HG03066 (cell line): Measurements from ENCODE around the gene RASSF6.
"Not testable (repeated sequence)": the region's sequence is repeated elsewhere in the genome, so short reads cannot be mapped to it uniquely, and the experiment has no call there.

Source experiments
- ATAC-seq: cut with Tn5 transposase; IDR thresholded peaks from one replicate; pipeline ENCODE4 v1.9.1; 2021; ENCODE audit warnings: low read depth; ENCODE audit not compliant: unreplicated experiment

The RASSF6 gene, protein sequence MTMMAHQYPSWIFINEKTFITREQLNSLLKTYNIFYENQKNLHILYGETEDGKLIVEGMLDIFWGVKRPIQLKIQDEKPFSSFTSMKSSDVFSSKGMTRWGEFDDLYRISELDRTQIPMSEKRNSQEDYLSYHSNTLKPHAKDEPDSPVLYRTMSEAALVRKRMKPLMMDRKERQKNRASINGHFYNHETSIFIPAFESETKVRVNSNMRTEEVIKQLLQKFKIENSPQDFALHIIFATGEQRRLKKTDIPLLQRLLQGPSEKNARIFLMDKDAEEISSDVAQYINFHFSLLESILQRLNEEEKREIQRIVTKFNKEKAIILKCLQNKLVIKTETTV

DNA sequence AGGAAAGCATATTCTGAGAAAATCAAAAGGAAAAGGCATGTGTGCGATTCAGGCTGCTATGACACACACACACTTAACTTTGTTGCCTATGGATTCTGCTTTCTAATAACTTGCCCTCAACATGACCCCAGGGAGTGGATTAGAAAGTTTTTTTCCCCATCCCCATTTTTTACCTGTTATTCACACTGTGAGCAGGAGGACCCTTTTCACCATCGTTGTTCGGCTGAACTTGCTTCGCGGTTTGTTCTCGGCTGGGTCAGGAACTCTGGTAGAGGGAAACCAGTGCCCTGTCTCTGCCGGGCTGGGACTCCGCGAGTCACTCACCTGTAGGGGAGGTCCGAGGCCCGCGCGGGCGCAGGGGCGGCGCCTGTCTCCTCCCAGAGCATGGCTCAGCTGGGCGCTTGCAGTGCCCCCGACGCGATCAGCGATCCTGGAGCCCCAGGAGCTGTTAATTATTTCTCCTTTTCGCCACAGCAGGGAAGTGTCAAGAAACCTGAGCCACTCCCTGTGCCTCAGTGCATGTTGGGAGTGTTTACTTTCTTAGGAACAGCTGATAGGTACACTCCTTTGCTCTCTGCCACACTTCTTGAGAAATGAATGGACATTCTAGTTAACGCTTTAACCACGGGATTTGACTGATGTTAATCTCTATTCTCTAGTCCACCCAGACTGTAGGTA is at the start of gene RASSF6:
Gene RASSF6, minus strand, starts transcription at position 322 of the 678 bp plus-strand sequence. CDS start 8,641 bp downstream, outside the sequence.
- peak; percentile 84 for ATAC-seq

DNA sequence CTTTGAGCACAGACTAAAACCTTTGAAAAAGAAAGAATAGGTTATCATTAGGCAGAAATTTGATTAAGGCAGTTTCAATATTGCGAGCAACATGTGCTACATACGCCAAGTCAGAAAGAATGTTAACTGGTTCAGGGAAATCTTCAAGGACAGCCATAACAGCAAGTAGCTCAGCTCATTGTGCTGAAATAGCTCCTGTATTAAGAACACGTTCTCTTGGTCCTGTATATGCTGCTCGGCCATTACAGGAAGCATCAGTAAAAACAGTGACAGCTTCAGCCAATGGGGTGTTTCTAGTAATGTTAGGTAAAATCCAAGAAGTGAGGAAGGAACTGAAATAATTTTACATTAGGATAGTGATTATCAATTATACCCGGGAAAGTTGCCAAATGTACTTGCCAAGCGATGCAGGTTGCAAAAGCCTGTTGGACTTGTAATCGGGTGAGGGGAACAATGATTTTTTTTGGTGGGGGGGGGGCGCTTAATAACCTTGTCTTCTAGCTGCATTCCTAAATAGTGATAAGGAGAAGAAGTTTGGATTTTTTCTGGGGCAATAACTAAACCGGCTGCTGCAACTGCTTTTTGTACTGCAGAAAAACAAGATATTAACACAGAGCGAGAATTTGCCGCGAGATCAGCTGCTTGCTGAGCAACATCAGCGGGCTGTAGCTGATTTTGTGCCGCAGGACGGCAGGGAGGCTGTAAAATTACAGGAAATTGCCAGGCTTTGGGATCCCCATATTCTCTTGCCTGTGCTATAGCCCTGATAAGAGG is 49.4 kb upstream of the RASSF6 start:
- no peak for ATAC-seq

DNA sequence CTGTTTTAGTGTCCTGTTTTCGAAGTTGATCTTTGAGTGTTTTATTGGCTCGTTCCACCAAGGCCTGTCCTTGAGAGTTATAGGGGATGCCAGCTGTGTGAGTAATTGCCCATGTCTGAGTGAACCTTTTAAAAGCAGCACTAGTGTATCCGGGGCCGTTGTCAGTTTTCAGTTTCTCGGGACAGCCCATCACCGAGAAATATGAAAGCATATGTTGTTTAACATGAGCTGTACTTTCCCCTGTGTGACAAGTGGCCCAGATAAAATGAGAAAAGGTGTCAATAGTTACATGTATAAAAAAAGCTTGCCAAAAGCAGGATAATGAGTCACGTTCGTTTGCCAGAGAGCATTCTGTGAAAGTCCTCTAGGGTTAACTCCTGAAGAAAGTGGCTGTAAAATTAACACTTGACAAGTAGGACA is 48.6 kb upstream of the RASSF6 start:
- ATAC-seq = no peak

DNA sequence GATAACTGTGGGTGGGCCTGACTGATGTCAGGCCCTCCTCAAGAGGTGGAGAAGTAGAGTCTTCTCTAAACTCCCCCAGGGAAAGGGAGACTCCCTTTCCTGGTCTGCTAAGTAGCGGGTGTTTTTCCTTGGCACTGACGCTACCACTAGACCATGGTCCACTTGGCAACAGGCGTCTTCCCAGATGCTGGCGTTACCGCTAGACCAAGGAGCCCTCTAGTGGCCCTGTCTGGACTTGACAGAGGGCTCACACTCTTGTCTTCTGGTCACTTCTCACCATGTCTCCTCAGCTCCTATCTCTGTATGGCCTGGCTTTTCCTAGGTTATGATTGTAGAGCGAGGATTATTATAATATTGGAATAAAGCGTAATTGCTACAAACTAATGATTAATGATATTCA is 45.7 kb upstream of the RASSF6 start:
- ATAC-seq = not testable (repeated sequence)

DNA sequence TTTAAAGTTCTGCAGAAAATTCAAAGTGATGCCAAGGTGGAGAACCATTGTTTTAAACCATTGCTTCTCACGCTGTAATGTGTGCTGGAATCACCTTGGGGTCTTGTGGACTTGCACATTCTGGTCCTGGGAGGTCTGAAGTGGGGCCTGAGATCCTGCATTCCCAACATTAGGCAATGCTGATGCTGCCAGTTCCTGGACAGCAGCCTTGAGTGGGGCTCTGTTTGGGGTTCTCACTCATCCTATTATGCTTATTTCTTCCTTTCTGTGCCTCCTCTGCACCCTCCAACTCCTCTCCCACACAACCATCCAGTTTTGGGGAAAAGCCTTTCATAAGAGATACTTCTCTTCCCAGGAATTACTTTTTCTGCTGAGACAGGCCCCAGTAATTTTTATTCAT is 44.2 kb upstream of the RASSF6 start:
- ATAC-seq = no peak

DNA sequence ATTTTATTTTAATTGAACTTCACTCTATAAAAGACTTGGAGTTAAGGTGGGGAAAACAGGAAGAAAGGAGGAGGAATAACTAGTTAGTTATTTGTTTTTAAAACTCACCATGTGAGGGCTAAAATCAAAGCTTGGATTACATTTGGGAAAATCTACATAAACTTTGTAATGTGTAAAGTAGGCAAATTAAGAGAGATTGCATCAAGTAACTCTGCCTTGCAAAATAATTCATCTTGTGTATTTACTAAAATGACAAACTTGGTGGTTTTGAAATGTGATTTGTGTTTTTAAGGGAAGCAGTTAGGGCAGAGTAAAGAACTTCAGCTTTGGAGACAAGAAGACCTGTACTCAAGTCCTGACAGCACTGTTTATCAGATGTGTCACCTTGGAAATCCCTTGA is 43.3 kb upstream of the RASSF6 start:
- ATAC-seq = no peak

DNA sequence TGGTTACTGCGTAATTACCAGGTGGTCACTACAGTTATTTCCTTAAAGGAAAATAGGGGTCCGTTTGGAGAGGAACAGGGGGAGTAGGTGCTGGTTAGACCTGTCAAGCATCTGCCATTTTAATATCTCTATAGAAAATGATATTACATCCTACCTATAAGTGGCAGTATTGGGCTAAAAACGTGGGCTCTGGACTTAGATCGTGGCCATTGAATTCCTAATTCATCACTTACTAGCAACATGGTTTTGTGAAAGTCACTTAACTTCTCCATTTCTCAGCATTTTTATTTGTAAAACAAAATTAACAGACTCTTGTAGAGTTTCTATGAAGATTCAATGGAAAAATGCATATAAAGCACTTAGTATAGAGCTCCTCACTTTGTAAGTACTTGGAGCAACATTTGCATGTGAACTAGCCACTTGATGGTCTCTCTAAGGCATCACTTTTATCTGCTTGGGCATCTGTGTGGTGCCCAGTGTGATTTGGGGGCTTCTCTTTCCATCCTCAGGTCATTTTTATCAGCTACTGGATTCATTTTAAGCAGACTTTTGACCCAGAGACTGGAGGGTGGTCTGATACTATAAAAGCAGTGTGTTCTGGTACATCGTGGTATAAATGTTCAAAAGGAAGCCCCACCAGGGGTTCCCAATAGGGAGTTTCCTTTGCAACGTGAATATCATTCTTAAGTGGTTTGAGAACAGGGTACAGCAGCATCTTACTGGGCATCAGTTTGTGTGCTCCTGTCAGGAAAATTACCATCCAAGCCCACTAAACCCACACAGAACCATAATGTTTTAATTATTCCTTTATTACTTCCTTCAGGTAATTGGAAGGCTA is 42.7 kb upstream of the RASSF6 start:
- ATAC-seq = peak; percentile 93

DNA sequence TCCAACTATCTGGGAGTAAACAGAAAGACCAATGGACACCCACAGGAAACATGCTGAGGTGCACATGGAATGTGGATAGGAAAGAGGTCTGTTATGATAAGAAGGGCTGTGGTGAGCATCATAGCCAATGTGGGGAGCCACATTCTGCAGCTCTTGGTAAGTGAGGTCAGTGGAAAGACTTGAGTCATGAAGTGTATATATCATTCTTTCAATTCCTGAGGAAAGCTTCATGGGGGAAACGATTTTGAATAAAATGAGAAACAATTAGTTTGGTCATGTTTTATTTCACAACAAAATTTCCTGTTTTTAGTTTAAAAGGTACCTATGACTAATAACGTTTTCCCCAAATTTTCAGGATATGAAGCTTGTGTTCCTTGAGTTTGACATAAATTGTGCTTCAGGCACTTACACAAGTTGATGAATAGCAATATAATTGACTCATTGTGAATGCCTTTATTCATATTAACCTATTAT is 41.4 kb upstream of the RASSF6 start:
- no peak for ATAC-seq

DNA sequence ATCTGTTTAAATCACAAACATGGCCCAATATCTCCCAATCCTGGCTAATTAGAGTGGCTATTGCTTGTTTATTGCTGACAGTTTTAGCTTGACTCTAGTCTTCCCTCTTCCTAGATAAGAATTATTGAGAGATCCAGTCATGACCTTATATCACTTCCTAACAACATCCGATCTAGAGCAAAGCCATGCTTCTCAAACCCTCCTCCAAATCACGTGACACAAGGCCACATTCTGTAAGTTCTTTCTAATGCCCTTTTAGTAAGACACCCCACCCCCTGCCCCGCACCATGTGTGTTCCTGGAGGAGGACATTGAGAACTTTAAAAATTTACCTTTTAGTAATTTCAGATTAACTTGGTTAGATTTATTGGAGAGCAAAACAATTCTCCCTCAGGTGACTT is 40.6 kb upstream of the RASSF6 start:
- no peak for ATAC-seq

DNA sequence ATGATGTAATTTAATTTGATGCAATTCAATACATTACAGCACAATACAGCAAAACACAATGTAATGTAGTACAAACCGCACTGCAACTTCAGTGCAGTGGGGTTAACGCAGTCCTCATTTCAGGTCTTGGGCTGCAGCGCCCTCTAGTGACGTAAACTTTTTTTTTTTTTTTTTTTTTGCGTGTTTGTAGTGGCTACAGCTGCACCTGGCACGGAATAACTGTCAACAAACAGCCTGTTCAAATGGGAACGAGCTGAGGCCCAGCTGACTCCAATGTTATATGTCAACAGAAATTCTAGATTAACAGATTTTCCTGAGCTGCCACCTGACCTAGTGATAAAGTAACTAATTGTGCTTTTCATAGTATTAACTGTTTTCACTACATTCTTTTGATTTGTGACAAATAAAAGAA is 33.5 kb upstream of the RASSF6 start:
- ATAC-seq = peak; percentile 58

DNA sequence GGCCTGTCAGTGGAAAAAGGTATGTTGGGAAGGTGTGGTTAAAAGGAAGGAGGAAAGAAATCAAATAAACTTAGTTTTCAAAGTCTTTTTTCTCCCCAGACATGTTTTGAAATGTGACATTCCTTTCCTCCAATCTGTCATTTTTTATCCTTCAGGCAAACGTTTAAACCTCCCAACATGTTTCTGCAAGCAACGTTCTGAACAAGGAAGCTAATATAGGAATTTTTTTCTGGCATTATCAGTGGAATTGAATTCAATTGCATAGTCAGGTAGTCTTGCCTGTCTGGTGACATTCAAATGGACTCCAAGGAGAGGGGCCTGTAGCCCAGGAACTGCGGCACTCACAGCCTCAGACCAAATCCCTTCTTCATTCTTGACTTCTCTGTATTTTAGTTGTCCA is 30.0 kb upstream of the RASSF6 start:
- ATAC-seq = no peak

DNA sequence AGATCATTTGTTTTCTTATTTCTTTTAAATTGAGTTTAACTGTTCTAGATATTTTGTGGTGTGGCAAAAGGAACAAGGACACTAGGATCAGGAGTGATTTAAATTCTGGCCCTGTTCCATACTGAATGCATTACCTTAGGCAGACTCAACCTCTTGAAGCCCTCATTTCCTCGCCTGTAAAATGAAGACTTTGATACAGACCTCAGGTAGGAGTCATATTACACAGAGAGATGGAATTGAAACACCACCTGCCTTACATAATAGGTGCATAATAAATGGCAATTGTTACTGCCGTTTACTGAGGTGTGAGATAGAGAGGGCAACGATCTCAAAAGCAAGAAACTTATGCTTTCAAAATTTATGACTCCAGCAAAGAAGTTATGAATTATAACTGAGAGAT is 28.2 kb upstream of the RASSF6 start:
- ATAC-seq = no peak

DNA sequence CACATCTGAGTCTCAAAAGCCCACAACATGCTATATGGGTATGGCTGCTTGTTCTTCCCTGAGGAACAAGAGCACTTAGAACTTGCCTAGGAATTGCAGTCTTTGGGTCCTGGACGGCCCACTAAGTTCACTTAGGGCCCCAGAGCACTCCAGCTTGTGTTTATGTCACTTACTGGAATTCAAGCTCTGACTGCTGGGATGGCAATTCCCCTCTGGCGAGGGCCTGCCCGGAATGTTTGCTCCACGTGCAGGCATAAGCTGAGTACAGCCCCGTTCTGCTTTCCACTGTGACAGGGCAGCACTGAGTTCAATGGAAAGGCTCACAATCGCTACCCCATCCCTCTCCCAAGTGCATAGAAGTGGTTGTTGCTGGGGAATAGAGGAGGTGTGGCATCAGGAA is 25.9 kb upstream of the RASSF6 start:
- no peak for ATAC-seq

DNA sequence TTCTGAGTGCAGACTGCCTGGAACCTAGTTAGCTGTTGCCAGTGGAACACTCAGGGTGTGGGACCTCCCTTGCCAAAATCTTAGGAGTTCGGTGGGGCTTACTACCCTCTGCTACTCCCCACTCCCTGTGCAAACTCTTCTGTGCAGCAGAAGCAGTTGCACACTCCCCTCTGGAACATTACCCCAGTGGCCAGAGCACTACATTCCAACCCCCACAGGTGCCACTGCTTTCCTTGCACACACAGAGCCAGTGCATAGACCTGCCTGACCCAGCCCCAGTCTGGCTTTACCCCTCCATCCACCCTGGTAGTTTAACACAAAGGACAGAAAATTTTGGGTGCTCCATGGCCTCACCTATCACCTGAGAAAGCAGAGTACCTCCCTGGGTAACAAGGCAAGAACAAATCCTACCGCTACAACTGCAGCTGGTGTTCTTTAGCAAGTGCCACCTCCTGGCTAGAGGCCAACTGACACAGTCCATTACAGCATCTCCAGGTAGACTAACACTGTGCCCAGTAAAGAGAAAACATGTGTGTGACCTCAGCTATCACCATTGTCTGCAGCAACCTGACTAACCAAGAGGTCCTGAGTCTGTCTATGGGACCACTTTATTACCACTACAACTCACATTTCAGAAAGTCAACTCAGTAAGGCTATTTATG is 11.5 kb upstream of the RASSF6 start:
- ATAC-seq = no peak

DNA sequence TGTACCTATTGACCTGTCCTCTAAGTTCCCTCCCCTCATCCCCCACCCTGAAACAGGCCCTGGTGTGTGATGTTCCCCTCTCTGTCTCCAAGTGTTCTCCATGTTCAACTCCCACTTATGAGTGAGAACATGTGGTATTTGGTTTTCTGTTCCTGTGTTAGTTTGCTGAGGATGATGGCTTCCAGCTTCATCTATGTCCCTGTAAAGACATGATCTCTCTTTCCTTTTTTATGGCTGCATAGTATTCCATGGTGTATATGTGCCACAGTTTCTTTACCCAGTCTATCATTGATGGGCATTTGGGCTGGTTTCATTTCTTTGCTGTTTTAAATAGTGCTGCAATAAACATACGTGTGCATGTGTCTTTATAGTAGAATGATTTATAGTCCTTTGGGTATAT is 8.6 kb upstream of the RASSF6 start:
- ATAC-seq = not testable (repeated sequence)

DNA sequence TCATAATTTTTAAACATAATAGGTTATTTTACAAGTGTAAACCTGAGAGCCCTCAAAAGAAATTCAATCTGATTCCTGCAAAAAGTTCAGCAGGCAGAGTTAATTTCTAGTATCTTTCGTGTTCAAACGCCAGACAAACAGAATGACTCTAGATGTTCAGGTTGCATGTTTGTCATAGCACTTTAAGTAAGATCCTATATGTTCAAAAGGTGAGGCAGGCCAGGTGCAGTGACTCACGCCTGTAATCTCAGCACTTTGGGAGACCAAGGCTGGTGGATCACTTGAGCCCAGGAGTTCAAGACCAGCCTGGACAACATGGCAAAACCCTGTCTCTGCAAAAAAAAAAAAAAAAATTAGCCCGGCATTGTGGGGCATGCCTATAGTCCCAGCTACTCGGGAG is 1.1 kb upstream of the RASSF6 start:
- ATAC-seq = no peak

DNA sequence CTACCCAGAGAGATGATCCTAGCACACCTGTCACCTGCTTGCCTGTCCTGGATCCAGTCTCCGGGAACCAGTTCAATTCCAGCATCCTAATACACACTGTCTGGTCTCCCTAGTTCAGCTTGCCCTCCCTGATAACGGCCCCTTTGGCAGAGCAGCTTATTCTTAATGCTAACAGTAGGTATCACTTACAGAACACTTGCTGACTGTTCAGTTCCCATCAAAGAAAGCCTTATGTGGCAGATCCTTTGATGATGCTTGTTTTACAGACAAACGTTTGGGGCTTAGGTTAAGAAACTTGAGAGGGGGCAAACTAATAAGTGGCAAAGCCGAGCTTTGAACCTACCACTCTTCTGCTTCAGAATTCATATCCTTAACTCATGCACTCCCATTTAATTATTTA is 890 bp downstream of the RASSF6 start:
- no peak for ATAC-seq

DNA sequence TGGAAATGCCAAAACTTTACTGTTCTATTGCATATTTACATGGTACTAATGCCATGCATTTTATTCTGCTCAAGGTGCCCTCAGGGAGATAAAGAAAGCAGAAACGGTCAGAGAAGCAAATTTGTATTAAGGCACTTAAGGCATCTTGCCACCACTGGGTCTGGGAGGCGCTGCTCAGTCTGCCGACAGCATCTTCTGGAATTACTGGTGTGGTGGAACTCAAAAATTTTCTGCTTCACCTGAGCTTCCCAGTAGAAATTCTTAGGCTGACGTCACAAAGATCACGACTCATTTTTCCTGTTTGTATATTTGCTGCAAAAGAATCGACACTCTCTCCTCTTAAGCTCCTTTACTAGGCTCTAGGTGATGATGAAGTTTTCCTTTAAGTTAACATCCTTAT is 3.0 kb downstream of the RASSF6 start:
- ATAC-seq = no peak

DNA sequence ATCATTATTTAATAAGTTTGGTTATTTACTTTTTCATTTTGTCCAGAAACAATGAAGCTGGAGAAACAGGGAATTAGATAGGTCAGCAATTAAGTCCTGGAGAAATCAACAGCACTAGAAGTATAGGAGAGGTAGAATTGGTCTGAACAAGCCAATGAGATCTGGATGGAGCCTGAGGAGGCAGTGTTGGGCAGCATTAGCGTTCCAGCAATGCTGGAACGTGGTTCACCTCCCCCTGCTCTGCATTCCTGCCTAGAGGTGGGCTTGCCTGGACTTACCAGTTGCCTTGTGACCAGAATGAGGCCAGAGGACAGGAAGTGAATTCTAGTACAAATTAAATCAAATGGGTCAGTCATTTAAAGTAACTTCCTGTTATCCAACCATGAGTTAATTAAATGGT is 4.6 kb downstream of the RASSF6 start:
- no peak for ATAC-seq

DNA sequence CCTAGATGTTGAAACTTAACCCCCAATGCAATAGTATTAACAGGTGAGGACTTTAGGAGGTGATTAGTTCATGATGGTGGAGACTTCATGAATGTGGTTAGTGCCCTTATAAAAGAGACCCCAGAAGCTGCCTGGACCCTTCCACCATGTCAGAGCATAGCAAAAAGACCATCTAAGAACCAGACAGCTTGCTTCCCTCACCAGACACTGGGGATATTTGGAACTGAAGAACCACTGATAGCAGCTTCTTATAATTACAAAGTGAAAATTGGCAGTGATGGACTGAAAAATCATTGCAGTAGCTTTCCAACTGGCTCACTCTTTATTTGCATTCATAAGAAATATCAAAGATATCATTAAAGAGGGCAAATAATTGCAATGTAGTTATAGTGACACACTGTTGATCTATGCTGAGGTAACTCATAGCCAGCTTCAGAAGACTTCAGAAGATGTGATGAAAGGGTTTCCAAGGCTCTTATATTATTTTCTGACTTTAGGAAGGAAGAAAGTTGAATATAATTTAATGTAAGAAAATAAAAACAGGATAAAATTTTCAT is 5.8 kb downstream of the RASSF6 start:
- no peak for ATAC-seq
